HepG2 (cell line): ENCODE measurements around the gene ZFP90. TPM values are rescaled to one million over a fixed set of nuclear protein-coding genes. Genes with fewer than 3 reads are reported as not detected.

Source experiments
- BCLAF1 ChIP-seq: fragments of 450-650 bp; IDR thresholded peaks from 2 replicates; pipeline ENCODE4 v1.6.1; 2017; ENCODE audit warnings: mild to moderate bottlenecking
- EED ChIP-seq: sonication (generic); formaldehyde crosslinking; IDR thresholded peaks from 2 replicates; pipeline ENCODE4 v1.5.0; 2020; ENCODE audit warnings: mild to moderate bottlenecking, missing genetic modification reagents
- ELF3 ChIP-seq: IDR thresholded peaks from 2 replicates; pipeline ENCODE4 v1.6.1; 2016; ENCODE audit warnings: missing genetic modification reagents, missing compliant biosample characterization
- ETV6 ChIP-seq: sonication (generic); formaldehyde crosslinking; conservative IDR thresholded peaks from 2 replicates; pipeline ENCODE4 v1.4.0; 2020; ENCODE audit warnings: missing genetic modification reagents
- FOXA3 ChIP-seq: IDR thresholded peaks from 2 replicates; pipeline ENCODE4 v1.6.1; 2016; ENCODE audit warnings: missing genetic modification reagents, missing compliant biosample characterization
- FOXM1 ChIP-seq: sonication (generic); formaldehyde crosslinking; IDR thresholded peaks from 2 replicates; pipeline ENCODE4 v1.5.0; 2020; ENCODE audit warnings: missing genetic modification reagents
- GTF2F1 ChIP-seq: fragments of 150-350 bp; IDR thresholded peaks from 2 replicates; pipeline ENCODE4 v1.6.1; 2014; ENCODE audit warnings: low read length
- HNRNPH1 ChIP-seq: fragments of 200-400 bp; formaldehyde crosslinking; optimal IDR thresholded peaks from 2 replicates; pipeline ENCODE3; 2017; ENCODE audit warnings: mild to moderate bottlenecking, low read depth, low read length
- IRF9 ChIP-seq: sonication (generic); formaldehyde crosslinking; IDR thresholded peaks from 2 replicates; pipeline ENCODE4 v1.8.0; 2022; ENCODE audit warnings: missing genetic modification reagents, mild to moderate bottlenecking, borderline replicate concordance
- IRX3 ChIP-seq: sonication (generic); formaldehyde crosslinking; IDR thresholded peaks from 2 replicates; pipeline ENCODE4 v1.8.1; 2023; ENCODE audit warnings: mild to moderate bottlenecking, low read depth, missing genetic modification reagents, borderline replicate concordance
- ISX ChIP-seq: sonication (generic); formaldehyde crosslinking; conservative IDR thresholded peaks from 2 replicates; pipeline ENCODE4 v1.5.0; 2020; ENCODE audit warnings: missing genetic modification reagents
- KAT7 ChIP-seq: IDR thresholded peaks from 2 replicates; pipeline ENCODE4 v1.6.1; 2018; ENCODE audit warnings: borderline replicate concordance, missing compliant biosample characterization
- KLF11 ChIP-seq: IDR thresholded peaks from 2 replicates; pipeline ENCODE4 v1.6.1; 2016; ENCODE audit warnings: missing compliant biosample characterization
- MED13 ChIP-seq: sonication (generic); formaldehyde crosslinking; IDR thresholded peaks from 2 replicates; pipeline ENCODE4 v1.5.0; 2020; ENCODE audit warnings: missing genetic modification reagents
- MTF2 ChIP-seq: sonication (generic); formaldehyde crosslinking; IDR thresholded peaks from 2 replicates; pipeline ENCODE4 v1.5.0; 2020; ENCODE audit warnings: missing genetic modification reagents, borderline replicate concordance
- RAD51 ChIP-seq: fragments of 450-650 bp; IDR thresholded peaks from 2 replicates; pipeline ENCODE4 v1.6.1; 2016; ENCODE audit warnings: borderline replicate concordance
- RBM39 ChIP-seq: fragments of 200-400 bp; formaldehyde crosslinking; IDR thresholded peaks from one replicate; pipeline ENCODE4 v1.6.1; 2018; ENCODE audit warnings: antibody characterized with exemption, mild to moderate bottlenecking, low read depth, low read length; ENCODE audit not compliant: poor library complexity, severe bottlenecking
- RORA ChIP-seq: sonication (generic); formaldehyde crosslinking; IDR thresholded peaks from 2 replicates; pipeline ENCODE4 v1.5.0; 2020; ENCODE audit warnings: mild to moderate bottlenecking, missing genetic modification reagents, moderate library complexity
- SNAPC5 ChIP-seq: sonication (generic); formaldehyde crosslinking; IDR thresholded peaks from 2 replicates; pipeline ENCODE4 v1.8.1; 2023; ENCODE audit warnings: mild to moderate bottlenecking, missing genetic modification reagents, borderline replicate concordance
- SOX13 ChIP-seq, 3 experiments: fragments of 450-650 bp in 1 of 3; sonication (generic) in 1 of 3; formaldehyde crosslinking in 1 of 3; IDR thresholded peaks in 2 of 3; conservative IDR thresholded peaks in 1 of 3; 2 replicates each; pipeline versions ENCODE4 v1.5.0 to v1.6.1; 2016 to 2020; ENCODE audit warnings: antibody characterized with exemption in 1 of 3, mild to moderate bottlenecking in 1 of 3, missing compliant biosample characterization in 1 of 3, missing genetic modification reagents in 1 of 3, moderate library complexity in 1 of 3
- SRSF1 ChIP-seq: fragments of 200-400 bp; formaldehyde crosslinking; optimal IDR thresholded peaks from 2 replicates; pipeline ENCODE3; 2017; ENCODE audit warnings: mild to moderate bottlenecking, low read depth, low read length, moderate library complexity
- ZC3H13 ChIP-seq: sonication (generic); formaldehyde crosslinking; IDR thresholded peaks from 2 replicates; pipeline ENCODE4 v1.8.1; 2023; ENCODE audit warnings: mild to moderate bottlenecking, missing genetic modification reagents, moderate library complexity
- ZFY ChIP-seq: sonication (generic); formaldehyde crosslinking; IDR thresholded peaks from 2 replicates; pipeline ENCODE4 v1.4.0; 2020; ENCODE audit warnings: missing genetic modification reagents
- ZNF75D ChIP-seq: sonication (generic); formaldehyde crosslinking; IDR thresholded peaks from 2 replicates; pipeline ENCODE4 v1.8.1; 2023; ENCODE audit warnings: missing genetic modification reagents, mild to moderate bottlenecking, borderline replicate concordance
- ZSCAN25 ChIP-seq: sonication (generic); formaldehyde crosslinking; IDR thresholded peaks from 2 replicates; pipeline ENCODE4 v1.8.0; 2022; ENCODE audit warnings: mild to moderate bottlenecking, missing genetic modification reagents
- ZSCAN29 ChIP-seq: sonication (generic); formaldehyde crosslinking; conservative IDR thresholded peaks from 2 replicates; pipeline ENCODE4 v1.4.0; 2020; ENCODE audit warnings: mild to moderate bottlenecking, missing genetic modification reagents
- polyA plus RNA-seq, 8 experiments: library from polyadenylated mRNA; depleted of rRNA in 3 of 8; stranded (reverse) in 7 of 8; unstranded in 1 of 8; fragments of >200 nt; fragmentation: Illumina TruSeq in 4 of 8; extraction: Trizol in 4 of 8; gene quantifications; 2 replicates each; pipeline versions ENCODE4 v1.2.1 to v1.2.3, GENCODE V29; 2011 to 2016; ENCODE audit warnings: low read depth in 4 of 8, missing spikeins in 1 of 8, mixed read lengths in 1 of 8; ENCODE audit not compliant: insufficient read depth in 1 of 8
- total RNA-seq, 5 experiments: library from RNA; depleted of rRNA; stranded (reverse); fragments of >200 nt; fragmentation: Illumina TruSeq; extraction: Trizol; gene quantifications; 2 replicates each; pipeline ENCODE4 v1.2.3, GENCODE V29; 2016; ENCODE audit warnings: low read depth in 1 of 5

Gene ZFP90
- total and polyA plus RNA-seq, 2 of the 13 experiments (the other 11 are each of a cell fraction or from before 2014, with no cell fraction given): 17.6 to 18.9 TPM

GRCh38 chr16:68538880-68539701 is at the start of gene ZFP90 (continued):
- TF ChIP-seq BCLAF1 (no peak), IRX3 (CRISPR knock-in tag) (no peak), KAT7 (CRISPR knock-in tag) (no peak), RBM39 (peak; percentile 61), ISX (CRISPR knock-in tag) (peak; percentile 91; the same call in 1 of the 2 replicates), HNRNPH1 (no peak), ZNF75D (CRISPR knock-in tag) (no peak), MED13 (CRISPR knock-in tag) (peak; percentile 75), IRF9 (CRISPR knock-in tag) (no peak; the same call in 1 of the 2 replicates), MTF2 (no peak), ZSCAN25 (CRISPR knock-in tag) (peak; percentile 83), GTF2F1 (no peak), ETV6 (CRISPR knock-in tag) (no peak; the same call in 1 of the 2 replicates), FOXM1 (CRISPR knock-in tag) (no peak), ZFY (peak; percentile 94), ELF3 (0 out of 2 replicates have a peak, but pooled peaks have one; percentile 46), SRSF1 (peak; percentile 75), KLF11 (CRISPR knock-in tag) (no peak), RAD51 (no peak), SOX13 (IDR thresholded peaks at IDR 0.05) (no peak), SOX13 (CRISPR knock-in tag; conservative IDR thresholded peaks at IDR 0.05 in 1 of 2, IDR thresholded peaks at IDR 0.05 in 1 of 2) (0 out of 4 replicates have a peak, but pooled peaks of 1 of the 2 experiments have one; percentile 24), FOXA3 (CRISPR knock-in tag) (peak; percentile 59; the same call in 1 of the 2 replicates), SNAPC5 (0 out of 2 replicates have a peak, but pooled peaks have one; percentile 23), ZSCAN29 (CRISPR knock-in tag) (no peak), EED (CRISPR knock-in tag) (peak; percentile 64), RORA (CRISPR knock-in tag) (no peak), ZC3H13 (CRISPR knock-in tag) (peak; percentile 67; the same call in 1 of the 2 replicates)
